K562 (cell line): ENCODE results near the gene KISS1R. TPM values are rescaled to one million over a fixed set of nuclear protein-coding genes. Genes with fewer than 3 reads are reported as not detected.

Experiments used
- ATAC-seq: fragments of 200-7000 bp; cut with Tn5 transposase; 3 replicates; pipeline ENCODE4 v1.9.1; 2020; ENCODE audit warnings: moderate library complexity
- BruUV-seq: library from RNA; stranded (reverse); fragments of 400-500 nt; replicated peaks from 2 replicates; lab custom pipeline; 2021; lab: Mats Ljungman, UMichigan
- CTCF ChIA-PET: fragments of 300-600 bp; formaldehyde crosslinking; extraction: SDS; loops from one replicate; lab custom pipeline; 2021; ENCODE audit warnings: low intra/inter-chr PET ratio; lab: Yijun Ruan, JAX
- POLR2A ChIA-PET: fragments of 300-600, 350-650 bp; sonication (Branson Sonifier 250); formaldehyde crosslinking; extraction: SDS; loops from one replicate; lab custom pipeline; 2021; ENCODE audit warnings: antibody characterized with exemption, inconsistent platforms; lab: Yijun Ruan, JAX
- DNase-seq, 4 experiments: peaks; one replicate each; pipeline versions ENCODE4 v3.0.0 to v3.0.0-alpha.2; 2011 to 2018; ENCODE audit warnings: low spot score in 3 of 4, mixed read lengths in 3 of 4; ENCODE audit errors: extremely low read depth in 1 of 4
- FAIRE-seq: peaks from 2 replicates; lab custom pipeline; 2011; peaks lifted over from hg19 to GRCh38; lab: Jason Lieb, UNC
- H2AFZ ChIP-seq: 2 replicates; pipeline ENCODE4 v1.6.0; 2011; ENCODE audit warnings: low read depth, low read length, control low read depth, inconsistent platforms
- H3K27ac ChIP-seq: fragments of 200-600 bp; 3 replicates; pipeline ENCODE4 v1.8.0; 2011; ENCODE audit warnings: low read depth, mild to moderate bottlenecking, control low read depth, inconsistent platforms, low read length, moderate library complexity, mixed read lengths; ENCODE audit errors: extremely low read depth
- H3K27me3 ChIP-seq, 2 experiments: fragments of 300-600 bp in 1 of 2; 2 replicates in 1 of 2; 3 replicates in 1 of 2; pipeline versions ENCODE4 v1.6.0 to v1.8.0; 2011; ENCODE audit warnings: inconsistent platforms in 2 of 2, low read length in 2 of 2, mild to moderate bottlenecking in 1 of 2, mixed read lengths in 1 of 2, moderate library complexity in 1 of 2; ENCODE audit not compliant: control insufficient read depth in 2 of 2, insufficient read depth in 2 of 2
- H3K36me3 ChIP-seq: fragments of 300-600 bp; 3 replicates; pipeline ENCODE4 v1.8.0; 2011; ENCODE audit warnings: mild to moderate bottlenecking, low read length, inconsistent platforms; ENCODE audit not compliant: control insufficient read depth, insufficient read depth
- H3K4me1 ChIP-seq, 2 experiments: fragments of 200-600 bp in 1 of 2; replicated peaks in 1 of 2; 2 replicates in 1 of 2; 3 replicates in 1 of 2; pipeline versions ENCODE4 v1.5.1 to v1.8.0; 2011; ENCODE audit warnings: inconsistent platforms in 2 of 2, low read length in 2 of 2, mild to moderate bottlenecking in 1 of 2, mixed read lengths in 1 of 2, moderate library complexity in 1 of 2; ENCODE audit not compliant: control insufficient read depth in 2 of 2, insufficient read depth in 2 of 2
- H3K4me2 ChIP-seq: 2 replicates; pipeline ENCODE4 v1.6.1; 2011; ENCODE audit warnings: low read length, control low read depth, inconsistent platforms, mixed read lengths; ENCODE audit not compliant: insufficient read depth
- H3K4me3 ChIP-seq: fragments of 200-600 bp; sonication (generic), shearing (Covaris generic); 2 replicates; pipeline ENCODE4 v1.5.1; 2016; ENCODE audit warnings: control low read depth, inconsistent platforms
- H3K79me2 ChIP-seq: fragments of 200-600 bp; 3 replicates; pipeline ENCODE4 v1.8.0; 2011; ENCODE audit warnings: low read length, inconsistent platforms; ENCODE audit not compliant: control insufficient read depth, insufficient read depth
- H3K9ac ChIP-seq, 2 experiments: 2 replicates each; pipeline versions ENCODE4 v1.6.0 to v1.6.1; 2011; ENCODE audit warnings: low read depth in 2 of 2, low read length in 2 of 2, control low read depth in 1 of 2, inconsistent platforms in 1 of 2, mild to moderate bottlenecking in 1 of 2, mixed read lengths in 1 of 2; ENCODE audit not compliant: insufficient read depth in 1 of 2
- H3K9me1 ChIP-seq: one replicate; pipeline ENCODE4 v1.6.0; 2011; ENCODE audit warnings: inconsistent platforms, mild to moderate bottlenecking, low read length, moderate library complexity; ENCODE audit not compliant: control insufficient read depth, insufficient read depth
- H3K9me3 ChIP-seq: replicated peaks from 2 replicates; pipeline ENCODE4 v1.5.1; 2011; ENCODE audit warnings: low read depth, low read length, inconsistent platforms; ENCODE audit not compliant: control insufficient read depth, insufficient read depth
- H4K20me1 ChIP-seq: replicated peaks from 2 replicates; pipeline ENCODE4 v1.6.1; 2011; ENCODE audit warnings: low read length, inconsistent platforms, mixed read lengths; ENCODE audit not compliant: control insufficient read depth, insufficient read depth
- DIDO1 ChIP-seq: fragments of 450-650 bp; IDR thresholded peaks from 2 replicates; pipeline ENCODE4 v1.6.1; 2016; ENCODE audit warnings: low read depth, missing biosample characterization, missing genetic modification characterization
- HMGN3 ChIP-seq: IDR thresholded peaks from 2 replicates; pipeline ENCODE4 v1.6.1; 2011; ENCODE audit warnings: borderline replicate concordance, low read depth, mild to moderate bottlenecking, mixed read lengths, low read length; ENCODE audit not compliant: insufficient read length; ENCODE audit errors: extremely low read depth
- STAT5A ChIP-seq: IDR thresholded peaks from 2 replicates; pipeline ENCODE4 v1.6.1; 2012; ENCODE audit warnings: low read length, inconsistent platforms, borderline replicate concordance
- ZNF589 ChIP-seq: fragments of 200-800 bp; sonication (Bioruptor generic); IDR thresholded peaks from 2 replicates; pipeline ENCODE4 v1.6.1; 2016; ENCODE audit warnings: low read depth, missing genetic modification characterization, missing compliant biosample characterization
- WGBS: fragments of 100-300 bp; shearing (Covaris generic); methylation state at CpG from one replicate; pipeline ENCODE4 v1.1.6; 2016; ENCODE audit warnings: low coverage, mixed read lengths; ENCODE audit not compliant: insufficient coverage; ENCODE audit errors: missing lambda C conversion rate; 5-methylcytosine and 5-hydroxymethylcytosine counted together
- in situ Hi-C: fragments of 300-500 bp; cut with MboI; formaldehyde crosslinking; loops from 4 replicates; pipeline ENCODE4 v1.15.0; 2018; ENCODE audit warnings: inconsistent platforms, mixed read lengths
- intact Hi-C: fragments of 100-400 bp; cut with micrococcal nuclease; formaldehyde crosslinking; loops from 2 replicates; pipeline ENCODE4 v1.14.2; 2022
- polyA plus RNA-seq, 8 experiments: library from polyadenylated mRNA; depleted of rRNA in 4 of 8; stranded (reverse) in 5 of 8; unstranded in 3 of 8; fragments of >200 nt; fragmentation: Nextera tagmentation in 2 of 8; fragmentation: Illumina TruSeq in 1 of 8; extraction: Ambion mirVana in 2 of 8; extraction: Trizol in 1 of 8; gene quantifications; 2 replicates each; pipeline versions ENCODE4 v1.2.1 to v1.2.3, GENCODE V29; 2011 to 2014; ENCODE audit warnings: inconsistent platforms in 1 of 8, missing spikeins in 1 of 8
- total RNA-seq, 7 experiments: library from RNA; depleted of rRNA in 6 of 7; stranded (reverse); fragments of >200 nt in 6 of 7; fragmentation: Illumina TruSeq in 2 of 7; extraction: Trizol in 2 of 7; gene quantifications; 2 replicates each; pipeline versions ENCODE4 v1.2.1 to v1.2.3, GENCODE V29; 2011 to 2021; ENCODE audit warnings: low replicate concordance in 1 of 7
- TF ChIP-seq, protein P1 (sequence below): sonication (generic); formaldehyde crosslinking; IDR thresholded peaks from 2 replicates; pipeline ENCODE4 v1.8.0; 2022; ENCODE audit warnings: missing genetic modification reagents, mild to moderate bottlenecking, moderate library complexity, borderline replicate concordance
- TF ChIP-seq, protein P2 (sequence below): sonication (generic); formaldehyde crosslinking; IDR thresholded peaks from 2 replicates; pipeline ENCODE4 v1.8.1; 2023; ENCODE audit warnings: mild to moderate bottlenecking, missing genetic modification reagents

The KISS1R gene
- total and polyA plus RNA-seq, 9 of the 15 experiments (the other 6 are each of a cell fraction or from before 2014, with no cell fraction given): 0.37 to 39.4 (median 2.0) TPM

DNA sequence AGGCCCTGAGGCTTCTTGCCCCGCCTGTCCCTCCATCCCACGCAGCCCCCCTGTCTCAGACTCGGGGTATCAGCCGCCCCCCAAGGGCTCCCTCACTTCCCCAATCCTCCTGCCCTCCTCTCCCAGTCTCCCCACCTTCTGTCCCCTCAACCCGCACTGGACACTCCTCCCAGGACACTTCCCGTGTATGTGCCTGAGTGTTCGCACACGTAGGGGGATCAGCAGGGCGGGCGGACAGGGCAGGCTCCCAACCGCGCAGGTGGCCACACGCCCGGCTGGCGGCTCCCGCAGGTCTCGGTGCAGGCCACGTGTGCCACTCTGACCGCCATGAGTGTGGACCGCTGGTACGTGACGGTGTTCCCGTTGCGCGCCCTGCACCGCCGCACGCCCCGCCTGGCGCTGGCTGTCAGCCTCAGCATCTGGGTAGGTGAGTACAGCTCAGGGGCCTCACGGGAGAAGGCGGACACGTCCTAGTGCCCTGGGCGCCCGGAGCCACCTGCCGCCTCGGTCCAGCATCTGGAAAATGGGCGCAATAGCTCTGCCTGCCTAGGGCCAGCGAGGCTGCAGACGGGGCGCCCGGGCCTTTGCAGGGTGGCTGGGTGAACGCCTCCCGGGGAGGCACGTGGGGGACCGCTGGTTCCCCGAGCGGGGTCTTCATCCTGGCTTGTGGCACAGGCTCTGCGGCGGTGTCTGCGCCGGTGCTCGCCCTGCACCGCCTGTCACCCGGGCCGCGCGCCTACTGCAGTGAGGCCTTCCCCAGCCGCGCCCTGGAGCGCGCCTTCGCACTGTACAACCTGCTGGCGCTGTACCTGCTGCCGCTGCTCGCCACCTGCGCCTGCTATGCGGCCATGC is 2.3 kb downstream of the KISS1R start (continued):
- TF ChIP-seq ZNF589 (no peak), STAT5A (no peak), DIDO1 (tag) (no peak)
- TF ChIP-seq, protein P1, sequence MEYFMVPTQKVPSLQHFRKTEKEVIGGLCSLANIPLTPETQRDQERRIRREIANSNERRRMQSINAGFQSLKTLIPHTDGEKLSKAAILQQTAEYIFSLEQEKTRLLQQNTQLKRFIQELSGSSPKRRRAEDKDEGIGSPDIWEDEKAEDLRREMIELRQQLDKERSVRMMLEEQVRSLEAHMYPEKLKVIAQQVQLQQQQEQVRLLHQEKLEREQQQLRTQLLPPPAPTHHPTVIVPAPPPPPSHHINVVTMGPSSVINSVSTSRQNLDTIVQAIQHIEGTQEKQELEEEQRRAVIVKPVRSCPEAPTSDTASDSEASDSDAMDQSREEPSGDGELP: peak; percentile 14; the same call in 1 of the 2 replicates

DNA sequence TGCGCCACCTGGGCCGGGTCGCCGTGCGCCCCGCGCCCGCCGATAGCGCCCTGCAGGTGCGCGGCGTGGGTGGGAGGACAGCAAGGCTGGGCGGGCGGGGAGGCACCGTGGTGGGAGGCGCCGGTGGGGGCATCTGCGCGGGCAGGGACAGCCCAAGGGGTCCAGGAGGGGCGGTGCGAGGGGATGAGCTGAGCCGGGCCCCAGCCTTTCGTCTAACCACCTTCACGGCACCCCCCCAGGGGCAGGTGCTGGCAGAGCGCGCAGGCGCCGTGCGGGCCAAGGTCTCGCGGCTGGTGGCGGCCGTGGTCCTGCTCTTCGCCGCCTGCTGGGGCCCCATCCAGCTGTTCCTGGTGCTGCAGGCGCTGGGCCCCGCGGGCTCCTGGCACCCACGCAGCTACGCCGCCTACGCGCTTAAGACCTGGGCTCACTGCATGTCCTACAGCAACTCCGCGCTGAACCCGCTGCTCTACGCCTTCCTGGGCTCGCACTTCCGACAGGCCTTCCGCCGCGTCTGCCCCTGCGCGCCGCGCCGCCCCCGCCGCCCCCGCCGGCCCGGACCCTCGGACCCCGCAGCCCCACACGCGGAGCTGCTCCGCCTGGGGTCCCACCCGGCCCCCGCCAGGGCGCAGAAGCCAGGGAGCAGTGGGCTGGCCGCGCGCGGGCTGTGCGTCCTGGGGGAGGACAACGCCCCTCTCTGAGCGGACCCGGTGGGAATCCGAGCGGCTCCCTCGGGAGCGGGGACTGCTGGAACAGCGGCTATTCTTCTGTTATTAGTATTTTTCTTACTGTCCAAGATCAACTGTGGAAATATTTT is 3.1 kb downstream of the KISS1R start:
- 97% methylated on average over 22 of the region's 84 CpGs for WGBS
- DNase-seq: no peak
- ChIA-PET CTCF (interaction anchor here (0.6 to 8.8 kb wide), 4 partner anchors 62 to 321 kb away, joined by 6 to 158 read pairs (median 52); partner anchors contain the start of genes ATP5F1D and WDR18), POLR2A (interaction anchor here (0.6 kb wide), 2 partner anchors 64 to 81 kb away, joined by 3 read pairs; partner anchors contain the start of gene WDR18)
- H3K36me3 ChIP-seq: peaks cover 8% of the 10 kb centered on the region; the same call in 1 of the 3 replicates
- no peak for FAIRE-seq
- in situ Hi-C loops (loop anchor here (5.0 kb wide), 3 partner anchors 62 to 322 kb away; partner anchors contain the start of genes ATP5F1D and WDR18), intact Hi-C loops (no loop called here)
- H3K27me3 ChIP-seq: no peaks in the 10 kb centered on the region
- H3K79me2 ChIP-seq: peaks cover 47% of the 10 kb centered on the region
- ATAC-seq: no peak
- H3K27ac ChIP-seq: no peak overlapping the region
- no peaks in the 10 kb centered on the region for H3K9me3 ChIP-seq
- H3K9ac ChIP-seq: no peak overlapping the region
- BruUV-seq: no TSS peak
- H3K4me1 ChIP-seq: peaks cover 8 to 78% of the 10 kb centered on the region in 2 experiments; a peak in 4 of 5 replicates
- no peaks in the 10 kb centered on the region for H4K20me1 ChIP-seq
- H3K4me3 ChIP-seq: no peak overlapping the region
- no peak overlapping the region for H3K4me2 ChIP-seq
- no peaks in the 10 kb centered on the region for H3K9me1 ChIP-seq
- no peak overlapping the region for H2AFZ ChIP-seq
- TF ChIP-seq, protein P2, sequence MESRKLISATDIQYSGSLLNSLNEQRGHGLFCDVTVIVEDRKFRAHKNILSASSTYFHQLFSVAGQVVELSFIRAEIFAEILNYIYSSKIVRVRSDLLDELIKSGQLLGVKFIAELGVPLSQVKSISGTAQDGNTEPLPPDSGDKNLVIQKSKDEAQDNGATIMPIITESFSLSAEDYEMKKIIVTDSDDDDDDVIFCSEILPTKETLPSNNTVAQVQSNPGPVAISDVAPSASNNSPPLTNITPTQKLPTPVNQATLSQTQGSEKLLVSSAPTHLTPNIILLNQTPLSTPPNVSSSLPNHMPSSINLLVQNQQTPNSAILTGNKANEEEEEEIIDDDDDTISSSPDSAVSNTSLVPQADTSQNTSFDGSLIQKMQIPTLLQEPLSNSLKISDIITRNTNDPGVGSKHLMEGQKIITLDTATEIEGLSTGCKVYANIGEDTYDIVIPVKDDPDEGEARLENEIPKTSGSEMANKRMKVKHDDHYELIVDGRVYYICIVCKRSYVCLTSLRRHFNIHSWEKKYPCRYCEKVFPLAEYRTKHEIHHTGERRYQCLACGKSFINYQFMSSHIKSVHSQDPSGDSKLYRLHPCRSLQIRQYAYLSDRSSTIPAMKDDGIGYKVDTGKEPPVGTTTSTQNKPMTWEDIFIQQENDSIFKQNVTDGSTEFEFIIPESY (CRISPR knock-in tag): peak; percentile 98
- TF ChIP-seq HMGN3: no peak
